Hematopoietic multipotent progenitor cell (in vitro differentiated cells): ENCODE results near the gene BHLHA15. TPM values are rescaled to one million over a fixed set of nuclear protein-coding genes. Genes with fewer than 3 reads are reported as not detected.

Experiments used
- total RNA-seq: library from RNA; depleted of rRNA; stranded (reverse); fragments of >200 nt; gene quantifications from one replicate; pipeline ENCODE4 v1.2.3, GENCODE V29; 2012

Gene BHLHA15
- total RNA-seq, 1 donor = 0.27 TPM

Other genes with a start within 250 kb of the BHLHA15 start
- gene OCM2, start 221.2 kb upstream of the BHLHA15 start, total RNA-seq = not detected
- gene LMTK2, start 104.6 kb upstream of the BHLHA15 start, total RNA-seq = 7.3 TPM
- 24.5 TPM for gene TECPR1, start 40.8 kb downstream of the BHLHA15 start, total RNA-seq
- 30.2 TPM for gene BRI3, start 70.2 kb downstream of the BHLHA15 start, total RNA-seq
- gene BAIAP2L1, start 189.7 kb downstream of the BHLHA15 start, total RNA-seq = under 0.01 TPM